ENCODE measurements around the gene FBXL19.

The FBXL19 gene

DNA sequence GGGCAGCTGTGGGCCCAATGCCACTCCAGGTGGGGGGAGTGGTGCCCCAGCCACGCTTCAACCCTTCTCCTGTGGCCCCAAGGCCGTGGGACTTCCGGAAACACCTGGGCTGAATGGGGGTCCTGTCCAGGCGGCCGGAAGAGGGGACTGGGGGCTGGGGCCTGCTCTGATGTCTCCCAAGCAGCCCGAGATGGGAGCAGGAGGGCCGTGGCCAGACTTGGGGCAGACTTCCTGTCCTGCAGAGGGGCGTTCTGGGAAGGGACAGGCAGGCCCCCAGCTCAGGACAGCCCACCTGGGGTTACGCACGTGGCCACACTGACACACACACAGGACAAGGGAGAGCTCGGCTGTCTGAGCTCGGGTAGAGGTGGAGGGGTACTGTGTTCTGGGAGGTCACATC, 66.7 kb downstream of the FBXL19 start:
- no peak for FAIRE-seq

DNA sequence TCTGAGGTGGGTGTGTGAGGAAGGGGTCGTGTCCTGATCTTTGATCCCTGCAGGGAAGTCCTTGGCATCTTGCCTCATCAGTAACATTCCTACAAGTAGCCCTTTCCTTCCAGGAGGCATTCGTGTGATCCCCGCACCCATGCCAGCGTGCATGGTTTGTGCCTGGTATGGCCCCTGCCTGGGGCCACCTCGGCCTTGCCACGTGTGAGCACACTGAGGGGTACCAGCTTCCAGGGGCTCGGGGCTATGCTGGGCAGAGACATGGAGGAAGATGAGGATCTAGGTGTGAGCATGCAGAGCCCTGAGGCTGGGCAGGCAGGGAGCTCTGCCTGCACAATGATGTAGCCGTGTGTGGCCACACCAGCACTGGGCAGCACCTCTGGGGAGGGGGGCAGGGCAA, 67.7 kb downstream of the FBXL19 start:
- FAIRE-seq, result no peak

DNA sequence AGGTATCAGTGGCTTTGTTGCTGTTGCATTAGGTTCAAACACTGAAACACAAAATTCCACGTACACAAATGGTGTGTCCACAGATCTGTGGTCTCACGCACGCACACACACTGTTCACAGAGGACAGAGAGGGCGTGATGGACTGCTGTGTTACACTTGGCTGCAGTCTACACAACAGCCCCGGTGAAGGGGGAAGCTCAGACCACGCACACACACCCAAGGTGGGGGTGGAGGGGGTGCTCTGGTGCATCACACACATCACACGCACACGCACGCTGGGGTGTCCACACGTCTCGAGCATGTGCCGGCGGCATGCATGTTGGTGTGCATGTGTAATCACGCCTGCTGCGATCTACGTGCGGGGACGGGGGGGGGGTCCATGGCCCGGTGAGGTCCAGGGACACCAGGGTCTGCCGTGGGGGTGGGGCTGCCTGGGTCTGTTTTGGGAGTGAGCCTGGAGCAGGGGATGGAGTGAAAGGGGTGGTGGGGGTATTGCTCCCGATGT, 69.0 kb downstream of the FBXL19 start:
- FAIRE-seq, result no peak

DNA sequence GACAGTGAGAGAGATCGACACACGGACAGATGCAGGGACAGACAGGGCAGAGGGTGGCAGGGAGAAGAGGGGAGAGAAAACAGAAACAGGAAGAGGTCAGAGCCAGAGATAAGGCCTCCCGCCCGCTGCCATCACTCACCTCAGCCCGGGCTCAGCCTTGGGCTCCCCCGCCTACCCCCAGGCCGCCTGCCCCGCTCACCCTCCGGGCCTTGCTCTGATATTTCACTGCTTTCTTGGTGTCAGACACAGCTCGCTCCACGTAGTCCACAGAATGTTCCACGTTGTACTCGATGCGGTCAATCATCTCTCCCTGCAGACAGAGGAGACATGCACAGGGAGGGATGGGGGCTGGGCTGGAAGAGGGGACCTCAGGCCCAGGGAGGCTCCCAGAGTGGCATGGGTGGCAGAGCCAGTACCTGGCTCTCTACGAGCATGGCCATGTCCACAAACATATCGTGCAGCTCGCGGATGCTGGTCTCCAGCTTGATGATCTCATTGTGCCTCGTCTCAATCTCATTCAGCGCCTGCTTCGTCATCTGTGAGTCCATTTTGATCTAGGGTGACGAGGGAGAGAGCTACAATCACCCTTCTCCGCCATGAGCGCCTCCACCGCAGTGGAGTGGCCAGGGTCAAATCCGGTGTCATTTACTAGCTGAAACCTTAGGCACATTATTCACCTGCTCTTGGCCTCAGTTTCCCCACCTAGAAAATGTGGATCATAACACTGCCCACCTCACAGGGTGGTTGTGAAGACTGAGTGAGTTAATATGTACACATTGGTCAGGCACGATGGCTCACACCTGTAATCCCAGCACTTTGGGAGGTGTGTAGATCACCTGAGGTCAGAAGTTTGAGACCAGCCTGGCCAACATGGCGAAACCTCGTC, 69.8 kb downstream of the FBXL19 start:
- no peak for FAIRE-seq

DNA sequence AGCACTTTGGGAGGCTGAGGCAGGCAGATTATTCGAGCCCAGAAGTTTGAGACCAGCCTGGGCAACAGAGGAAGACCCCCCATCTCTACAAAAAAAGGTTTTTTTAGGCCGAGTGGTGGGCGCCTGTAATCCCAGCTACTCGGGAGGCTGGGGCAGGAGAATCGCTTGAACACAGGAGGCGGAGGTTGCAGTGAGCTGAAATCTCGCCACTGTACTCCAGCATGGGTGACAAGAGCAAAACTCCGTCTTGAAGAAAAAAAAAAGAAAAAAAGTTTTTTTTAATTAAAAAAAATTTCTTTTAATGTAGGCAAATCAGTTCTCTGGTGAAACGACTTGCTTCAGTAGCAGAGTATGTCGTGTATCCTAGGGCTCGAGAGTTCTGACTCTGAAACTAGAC, 72.6 kb downstream of the FBXL19 start:
- FAIRE-seq, result no peak

DNA sequence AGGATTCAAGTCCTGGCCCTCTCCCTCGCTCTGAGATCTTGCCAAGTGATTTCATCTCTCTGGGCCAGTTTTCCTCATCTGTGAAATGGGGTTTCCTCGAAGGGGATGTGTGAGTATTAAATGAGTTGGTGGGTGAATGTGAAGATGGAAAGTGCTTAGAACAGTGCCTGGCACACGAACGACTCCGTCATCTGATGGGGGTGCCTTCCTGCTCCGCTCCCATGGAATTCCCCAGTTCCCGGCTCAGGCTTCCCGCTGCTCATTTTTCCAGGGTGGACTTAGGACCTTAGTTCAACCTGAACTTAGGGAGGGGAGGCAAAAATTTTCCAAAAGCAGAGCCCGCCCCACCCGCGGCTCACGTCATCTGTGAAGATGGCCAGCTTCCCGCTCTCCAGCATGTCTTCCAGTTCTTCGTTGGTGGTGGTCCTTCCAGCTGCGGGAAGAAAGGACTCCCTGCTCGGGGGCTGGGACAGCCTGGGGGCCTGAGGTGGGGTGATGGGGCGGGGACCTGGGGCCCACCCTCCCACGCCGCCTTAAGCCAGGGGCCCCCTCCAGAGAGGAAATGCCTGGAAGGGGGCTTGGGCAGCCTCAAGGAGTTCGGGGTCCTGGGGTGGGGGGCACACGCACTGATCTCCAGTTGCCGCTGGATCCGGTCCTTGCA, 73.1 kb downstream of the FBXL19 start:
- FAIRE-seq, result no peak

DNA sequence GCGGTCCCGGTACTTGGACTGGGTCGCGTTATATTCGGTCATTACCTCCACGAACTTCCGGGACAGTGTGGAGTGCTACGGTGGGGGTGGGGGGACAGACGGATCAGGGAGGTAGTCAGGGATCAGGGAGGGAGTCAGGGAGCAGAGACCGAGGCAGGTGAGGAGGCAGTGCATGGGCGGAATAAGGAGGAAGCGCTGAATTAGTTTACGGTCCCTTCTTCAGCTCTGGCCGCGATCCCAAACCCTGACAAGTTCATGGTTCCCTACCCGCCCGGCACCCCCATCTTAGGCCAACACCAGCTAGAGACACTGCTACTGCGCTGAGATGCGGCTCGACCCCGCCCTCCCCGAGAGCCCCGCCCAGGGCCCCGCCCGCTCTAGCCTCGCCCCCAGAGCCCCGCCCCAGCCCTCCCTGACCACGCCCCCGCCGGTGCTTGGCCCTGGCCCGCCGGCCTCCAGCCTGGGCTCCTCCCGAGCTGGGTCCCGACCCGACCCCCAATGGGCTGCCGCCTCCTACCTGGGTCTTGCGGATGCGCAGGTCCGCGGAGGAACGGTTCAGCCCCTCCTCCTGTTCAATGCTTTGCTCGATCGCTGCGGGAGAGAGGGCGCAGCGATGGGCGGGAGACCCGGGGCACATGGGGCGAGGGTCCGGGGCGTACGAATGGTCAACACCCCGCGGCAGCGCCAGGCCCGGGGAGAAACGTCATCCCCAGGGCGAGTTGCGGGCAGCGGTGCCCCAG, 73.8 kb downstream of the FBXL19 start:
- no peak for FAIRE-seq

DNA sequence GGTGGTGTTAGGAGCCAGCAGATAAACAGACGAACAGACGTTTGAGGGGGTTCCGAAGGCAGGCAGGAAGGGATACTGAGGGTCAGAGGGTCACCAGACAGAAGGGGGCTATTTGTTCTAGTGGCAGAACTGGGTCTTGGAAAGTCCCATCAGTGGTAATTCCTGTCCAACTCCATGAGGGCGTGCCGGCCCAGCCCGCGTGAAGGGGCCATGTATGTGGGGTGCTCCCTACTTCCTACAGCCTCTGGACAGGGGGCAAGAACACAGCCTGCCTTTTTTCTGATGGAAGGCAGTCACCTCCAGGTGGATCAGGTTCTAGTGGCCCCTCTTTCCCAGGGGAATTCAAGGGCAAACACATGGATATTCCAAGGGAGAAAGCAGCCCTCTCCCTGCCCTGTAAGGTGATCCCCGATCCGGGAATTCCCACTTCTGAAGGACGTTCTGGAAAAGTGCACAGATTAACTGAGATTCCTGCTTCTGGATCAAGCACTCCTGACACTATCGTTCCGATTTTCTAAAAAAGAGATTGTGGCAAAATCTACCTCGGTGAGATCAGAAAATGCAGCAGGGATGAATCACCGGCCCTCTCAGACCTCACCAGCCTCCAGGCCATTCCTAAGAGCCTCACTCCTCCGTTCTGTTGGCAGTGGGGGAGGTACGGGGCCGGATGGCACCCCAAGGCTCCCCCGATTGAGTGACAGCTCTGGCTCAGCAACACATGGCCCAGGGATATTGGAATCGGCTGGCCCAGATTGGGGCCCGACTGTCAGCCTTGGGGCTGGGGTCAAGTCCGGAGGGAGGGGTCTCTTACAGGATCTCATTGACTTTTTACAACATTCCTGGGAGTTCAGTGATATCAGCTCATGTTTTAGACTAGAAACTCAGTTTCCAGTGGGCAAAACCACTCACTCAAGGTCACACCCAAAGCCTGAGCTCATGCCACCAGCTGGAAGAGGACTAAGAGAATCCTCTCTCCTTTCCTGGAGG, 74.6 kb downstream of the FBXL19 start:
- no peak for FAIRE-seq
